Keratinocyte (primary cell): ENCODE data around the gene SLIT3.

Experiments
- CTCF ChIP-seq, 3 experiments: IDR thresholded peaks in 1 of 3; conservative IDR thresholded peaks in 1 of 3; optimal IDR thresholded peaks in 1 of 3; 2 replicates in 2 of 3; 3 replicates in 1 of 3; pipeline versions ENCODE3 to v1.5.1; 2011; ENCODE audit warnings: low read length in 3 of 3, mild to moderate bottlenecking in 3 of 3, moderate library complexity in 2 of 3, control low read depth in 1 of 3, inconsistent platforms in 1 of 3; ENCODE audit not compliant: insufficient read depth in 2 of 3; ENCODE audit errors: extremely low read depth in 1 of 3
- EZH2 ChIP-seq: IDR thresholded peaks from one replicate; pipeline ENCODE4 v1.6.1; 2012; ENCODE audit warnings: inconsistent platforms, mild to moderate bottlenecking, low read length, moderate library complexity

- TF ChIP-seq CTCF (optimal IDR thresholded peaks at IDR 0.05 in 1 of 3, IDR thresholded peaks at IDR 0.05 in 1 of 3, conservative IDR thresholded peaks at IDR 0.05 in 1 of 3; ENCODE audit: extremely low read depth in 1 of 3, insufficient read depth in 2 of 3, low read length in 3 of 3) (no peak), EZH2 (no peak)
Observed at GRCh38 chr5:169011009-169011408, 289.9 kb downstream of the SLIT3 start.
